HG03103 (cell line): ENCODE measurements around the gene SIM1.

Source experiments
- ATAC-seq: cut with Tn5 transposase; IDR thresholded peaks from one replicate; pipeline ENCODE4 v1.9.1; 2021; ENCODE audit warnings: low read depth; ENCODE audit not compliant: unreplicated experiment

The SIM1 gene

GRCh38 chr6:100464903-100465700 lies at the start of gene SIM1:
Gene SIM1, minus strand, starts transcription at chr6:100464921. Its CDS starts 1,453 bp downstream, at chr6:100463468.
- peak; percentile 73 for ATAC-seq

- ATAC-seq = no peak
Measured at GRCh38 chr6:100512203-100512862, 47.6 kb upstream of the SIM1 start.

- ATAC-seq = no peak
Measured at GRCh38 chr6:100509101-100509500, 44.4 kb upstream of the SIM1 start.

- no peak for ATAC-seq
Measured at GRCh38 chr6:100506651-100507050, 41.9 kb upstream of the SIM1 start.

GRCh38 chr6:100504786-100505737 lies 40.3 kb upstream of the SIM1 start:
- ATAC-seq = no peak

- no peak for ATAC-seq
Measured at GRCh38 chr6:100503043-100503705, 38.5 kb upstream of the SIM1 start.

GRCh38 chr6:100493206-100493888 lies 28.6 kb upstream of the SIM1 start:
- ATAC-seq = no peak

- ATAC-seq = no peak
Measured at GRCh38 chr6:100491952-100492670, 27.4 kb upstream of the SIM1 start.

- ATAC-seq = no peak
Measured at GRCh38 chr6:100490065-100490464, 25.3 kb upstream of the SIM1 start.

GRCh38 chr6:100488244-100488643 lies 23.5 kb upstream of the SIM1 start:
- ATAC-seq = no peak

- no peak for ATAC-seq
Measured at GRCh38 chr6:100487638-100488037, 22.9 kb upstream of the SIM1 start.

- no peak for ATAC-seq
Measured at GRCh38 chr6:100485268-100485667, 20.5 kb upstream of the SIM1 start.

- no peak for ATAC-seq
Measured at GRCh38 chr6:100484474-100484873, 19.8 kb upstream of the SIM1 start.

GRCh38 chr6:100482698-100483097 lies 18.0 kb upstream of the SIM1 start:
- no peak for ATAC-seq

GRCh38 chr6:100479179-100480035 lies 14.7 kb upstream of the SIM1 start:
- ATAC-seq = peak; percentile 58

- peak; percentile 52 for ATAC-seq
Measured at GRCh38 chr6:100475554-100476320, 11.0 kb upstream of the SIM1 start.

- no peak for ATAC-seq
Measured at GRCh38 chr6:100473182-100473581, 8.5 kb upstream of the SIM1 start.

GRCh38 chr6:100472674-100473073 lies 8.0 kb upstream of the SIM1 start:
- ATAC-seq = peak; percentile 88
